Activated CD4-positive, alpha-beta T cell treated with anti-CD3 and anti-CD28 coated beads, Interleukin-2, amount 10 ng/mL, durations not matched to agents 24 days and 14 days (primary cell): ENCODE data around the gene CST9L. TPM values are rescaled to one million over a fixed set of nuclear protein-coding genes. Genes with fewer than 3 reads are reported as not detected.
"Not testable (repeated sequence)": the region's sequence is repeated elsewhere in the genome, so short reads cannot be mapped to it uniquely, and the experiment has no call there.

Source experiments
- DNase-seq: peaks from one replicate; pipeline ENCODE4 v3.0.0; 2022
- H3K27ac Mint-ChIP-seq: one replicate; pipeline ENCODE4 v1.8.0; 2022; ENCODE audit warnings: mild to moderate bottlenecking, mixed read lengths
- H3K27me3 Mint-ChIP-seq: one replicate; pipeline ENCODE4 v1.8.0; 2022; ENCODE audit warnings: mixed read lengths
- H3K36me3 Mint-ChIP-seq: one replicate; pipeline ENCODE4 v1.8.0; 2022; ENCODE audit warnings: low read depth, mild to moderate bottlenecking, mixed read lengths
- H3K4me1 Mint-ChIP-seq: one replicate; pipeline ENCODE4 v1.8.0; 2021; ENCODE audit warnings: mixed read lengths
- H3K4me3 Mint-ChIP-seq: one replicate; pipeline ENCODE4 v1.8.0; 2022; ENCODE audit warnings: mild to moderate bottlenecking, moderate library complexity, mixed read lengths
- H3K9me3 Mint-ChIP-seq: one replicate; pipeline ENCODE4 v1.8.0; 2021; ENCODE audit warnings: mixed read lengths
- intact Hi-C: fragments of 100-400 bp; cut with micrococcal nuclease; formaldehyde crosslinking; loops from one replicate; pipeline ENCODE4 v1.15.1; 2023
- total RNA-seq: library from RNA; stranded (reverse); gene quantifications from 2 replicates; pipeline ENCODE4 v1.2.3, GENCODE V29; 2022

Gene CST9L
- total RNA-seq, 1 donor from 2014 or later, result not detected

DNA sequence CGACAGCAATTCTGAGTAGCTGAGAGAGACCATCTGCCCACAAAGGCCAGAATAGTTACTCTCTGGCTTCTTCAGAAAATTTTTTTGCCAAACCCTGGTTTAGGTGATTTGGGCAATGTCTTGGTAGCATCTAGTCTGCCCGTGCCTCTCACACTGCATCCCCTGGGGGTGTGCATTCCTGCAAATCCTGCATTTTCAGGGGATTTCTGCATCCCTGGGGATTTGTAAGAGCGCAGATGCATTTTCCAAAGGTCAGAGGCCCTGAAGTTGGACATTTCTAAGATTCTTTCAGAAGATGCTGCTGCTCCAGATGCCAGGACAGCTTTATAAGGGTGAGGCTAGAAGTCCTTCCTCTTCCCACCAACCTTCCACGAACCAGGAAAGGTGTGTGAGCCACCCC lies 33.4 kb upstream of the CST9L start:
- H3K27ac Mint-ChIP-seq, result no peak overlapping the region
- intact Hi-C loops, result no loop called here
- H3K36me3 Mint-ChIP-seq, result no peaks in the 10 kb centered on the region
- DNase-seq, result no peak
- H3K27me3 Mint-ChIP-seq, result peaks cover 3% of the 10 kb centered on the region
- H3K4me1 Mint-ChIP-seq, result peaks cover 1% of the 10 kb centered on the region
- H3K9me3 Mint-ChIP-seq, result no peaks in the 10 kb centered on the region
- no peak overlapping the region for H3K4me3 Mint-ChIP-seq

DNA sequence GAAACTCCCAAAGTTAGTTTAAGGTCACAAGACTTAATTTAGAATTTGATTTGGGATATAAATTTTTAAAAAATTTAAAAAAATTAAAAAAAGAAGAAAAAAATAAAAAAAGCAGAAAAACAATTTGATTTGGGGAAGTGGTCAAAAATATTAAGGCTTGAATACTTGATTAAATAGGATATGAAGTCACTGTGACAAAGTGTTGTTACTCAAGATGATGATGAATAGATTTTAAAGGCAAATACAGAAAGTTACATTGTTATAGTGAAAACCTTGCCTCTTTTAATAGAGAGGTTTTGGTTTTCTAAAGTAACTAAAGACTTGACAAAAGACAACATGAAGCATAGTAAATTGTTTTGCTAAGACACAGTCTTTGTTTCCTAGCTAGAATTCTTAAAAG lies 30.2 kb upstream of the CST9L start:
- Mint-ChIP-seq H3K4me3 (no peak overlapping the region), H3K36me3 (no peaks in the 10 kb centered on the region), H3K4me1 (no peaks in the 10 kb centered on the region), H3K9me3 (no peaks in the 10 kb centered on the region), H3K27ac (no peak overlapping the region), H3K27me3 (peaks cover 3% of the 10 kb centered on the region)
- DNase-seq, result no peak
- intact Hi-C loops, result no loop called here

DNA sequence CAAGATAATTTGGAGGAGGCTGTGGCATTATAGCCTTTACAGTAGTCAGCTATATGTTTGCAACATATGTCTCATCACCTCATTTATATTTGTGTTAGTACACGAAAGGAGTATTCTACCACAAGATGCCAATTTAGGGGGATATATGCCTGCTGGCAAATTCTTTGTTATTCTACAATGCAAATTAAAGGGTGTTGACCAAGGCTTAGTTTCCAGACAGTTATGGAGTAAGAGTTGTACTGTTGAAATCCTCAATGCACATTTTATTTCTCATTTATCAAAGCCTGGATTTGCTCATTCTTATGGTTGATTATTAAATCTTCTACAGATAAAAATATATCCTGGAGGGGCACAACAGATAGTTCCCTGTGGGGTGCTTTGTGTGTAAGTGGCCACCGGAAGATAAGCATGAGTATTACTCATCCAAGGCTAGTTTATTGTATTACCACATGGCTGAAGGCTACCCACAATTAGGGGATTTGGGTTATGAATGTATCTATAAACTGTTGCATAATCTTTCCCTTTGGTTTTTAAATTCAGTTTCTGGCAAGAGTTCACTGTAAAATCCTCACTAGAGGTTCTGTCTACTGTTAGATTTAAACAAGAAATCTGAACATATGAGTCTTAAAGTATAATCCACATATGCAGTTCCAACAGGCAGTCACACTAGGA lies 28.4 kb upstream of the CST9L start:
- Mint-ChIP-seq H3K9me3 (no peaks in the 10 kb centered on the region), H3K4me3 (no peak overlapping the region)

DNA sequence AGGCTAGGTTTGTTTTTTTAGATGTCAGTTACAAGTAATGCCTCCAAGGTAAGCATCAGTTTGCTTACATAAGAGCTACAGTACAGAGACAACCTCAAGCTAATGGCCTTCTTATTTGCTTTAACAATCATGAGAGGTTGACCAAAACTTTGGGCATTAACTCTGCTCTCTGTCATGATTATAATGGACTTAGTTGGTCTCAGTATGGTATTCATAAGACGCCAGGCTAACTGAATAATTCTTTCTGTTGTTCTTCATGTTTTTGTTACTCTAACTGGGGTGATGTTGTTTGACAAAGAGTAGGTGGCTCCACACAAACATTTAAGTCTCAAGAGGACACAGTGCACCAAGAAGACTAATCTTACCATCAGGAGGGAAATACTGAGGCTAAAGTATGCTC lies 27.7 kb upstream of the CST9L start:
- Mint-ChIP-seq H3K4me3 (no peak overlapping the region), H3K27ac (no peak overlapping the region)
- intact Hi-C loops, result no loop called here

More for the DNA sequence above, 28.4 kb upstream of the CST9L start:
- intact Hi-C loops, result no loop called here
- Mint-ChIP-seq H3K36me3 (no peaks in the 10 kb centered on the region), H3K4me1 (no peaks in the 10 kb centered on the region), H3K27ac (no peak overlapping the region), H3K27me3 (peaks cover 3% of the 10 kb centered on the region)
- no peak for DNase-seq

DNA sequence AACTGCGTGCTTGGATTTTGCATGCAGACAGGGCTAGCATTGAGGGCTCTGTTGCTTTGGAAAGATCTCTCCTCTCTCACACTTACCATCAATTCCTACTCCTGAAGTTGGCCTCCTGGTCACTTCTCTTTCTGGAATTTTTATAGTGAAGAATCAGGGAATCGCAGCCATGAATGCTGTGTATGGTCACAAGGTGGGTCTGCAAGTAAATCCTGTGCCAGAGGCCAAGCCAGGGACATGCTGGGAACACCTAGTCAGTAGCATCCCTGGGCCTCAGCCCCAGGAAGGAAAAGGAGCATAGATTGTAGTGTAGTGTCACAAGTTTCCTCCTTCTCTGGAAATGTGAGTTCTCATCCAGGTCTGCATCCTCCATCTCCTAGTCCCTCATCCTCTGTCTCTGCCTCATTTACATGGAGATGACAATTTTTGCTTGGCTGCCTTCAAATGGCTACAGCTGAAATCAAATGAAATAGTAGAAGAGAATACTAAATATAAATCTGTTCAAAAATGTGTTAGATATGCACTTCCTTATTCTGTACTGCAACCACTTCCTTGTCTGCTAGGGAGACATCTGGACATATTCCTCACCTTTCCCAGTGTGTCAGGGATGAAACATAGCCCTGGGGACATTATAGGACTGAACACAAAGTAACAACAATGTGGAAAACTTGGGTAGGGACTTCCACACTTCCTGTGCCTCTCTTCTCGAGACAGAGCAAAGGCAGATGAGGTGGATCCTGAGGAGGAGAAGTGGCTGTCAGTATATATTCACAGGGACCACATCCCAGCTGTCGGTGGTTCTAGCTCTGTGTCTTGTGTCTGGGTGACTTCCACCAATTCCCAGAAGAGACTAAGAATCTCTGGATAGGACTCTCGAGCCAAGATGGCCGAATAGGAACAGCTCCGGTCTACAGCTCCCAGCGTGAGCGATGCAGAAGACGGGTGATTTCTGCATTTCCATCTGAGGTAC lies 20.4 kb upstream of the CST9L start:
- H3K9me3 Mint-ChIP-seq, result no peaks in the 10 kb centered on the region
- H3K36me3 Mint-ChIP-seq, result no peaks in the 10 kb centered on the region
- peaks cover 4% of the 10 kb centered on the region for H3K27me3 Mint-ChIP-seq
- no peaks in the 10 kb centered on the region for H3K4me1 Mint-ChIP-seq
- H3K27ac Mint-ChIP-seq, result no peak overlapping the region
- H3K4me3 Mint-ChIP-seq, result no peak overlapping the region
- DNase-seq, result no peak
- intact Hi-C loops, result no loop called here

More for the DNA sequence above, 27.7 kb upstream of the CST9L start:
- Mint-ChIP-seq H3K4me1 (no peaks in the 10 kb centered on the region), H3K9me3 (no peaks in the 10 kb centered on the region), H3K27me3 (peaks cover 3% of the 10 kb centered on the region), H3K36me3 (no peaks in the 10 kb centered on the region)
- DNase-seq, result no peak

DNA sequence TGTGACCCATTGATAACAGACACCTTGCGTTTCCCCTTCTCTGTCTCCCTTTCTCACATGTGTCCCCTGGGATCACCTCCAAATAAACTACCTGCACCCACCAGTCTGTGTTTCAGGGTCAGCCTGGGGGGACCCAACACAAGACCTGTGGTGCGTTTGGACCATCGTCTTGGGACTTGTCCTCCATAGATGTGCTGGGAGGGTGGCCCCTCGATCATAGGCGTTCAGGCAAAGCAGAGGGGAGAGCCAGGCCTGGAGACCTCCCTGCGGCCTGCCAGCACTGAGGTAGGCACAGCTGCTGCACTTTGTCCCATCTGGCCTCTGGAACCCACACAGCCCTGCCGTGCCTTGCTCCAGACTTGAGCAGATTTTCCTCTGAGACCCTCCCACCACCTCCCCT lies 19.3 kb upstream of the CST9L start:
- H3K4me3 Mint-ChIP-seq, result no peak overlapping the region
- peaks cover 4% of the 10 kb centered on the region for H3K27me3 Mint-ChIP-seq
- H3K36me3 Mint-ChIP-seq, result no peaks in the 10 kb centered on the region
- no peak for DNase-seq
- no peak overlapping the region for H3K27ac Mint-ChIP-seq
- intact Hi-C loops, result no loop called here
- H3K9me3 Mint-ChIP-seq, result no peaks in the 10 kb centered on the region
- no peaks in the 10 kb centered on the region for H3K4me1 Mint-ChIP-seq

DNA sequence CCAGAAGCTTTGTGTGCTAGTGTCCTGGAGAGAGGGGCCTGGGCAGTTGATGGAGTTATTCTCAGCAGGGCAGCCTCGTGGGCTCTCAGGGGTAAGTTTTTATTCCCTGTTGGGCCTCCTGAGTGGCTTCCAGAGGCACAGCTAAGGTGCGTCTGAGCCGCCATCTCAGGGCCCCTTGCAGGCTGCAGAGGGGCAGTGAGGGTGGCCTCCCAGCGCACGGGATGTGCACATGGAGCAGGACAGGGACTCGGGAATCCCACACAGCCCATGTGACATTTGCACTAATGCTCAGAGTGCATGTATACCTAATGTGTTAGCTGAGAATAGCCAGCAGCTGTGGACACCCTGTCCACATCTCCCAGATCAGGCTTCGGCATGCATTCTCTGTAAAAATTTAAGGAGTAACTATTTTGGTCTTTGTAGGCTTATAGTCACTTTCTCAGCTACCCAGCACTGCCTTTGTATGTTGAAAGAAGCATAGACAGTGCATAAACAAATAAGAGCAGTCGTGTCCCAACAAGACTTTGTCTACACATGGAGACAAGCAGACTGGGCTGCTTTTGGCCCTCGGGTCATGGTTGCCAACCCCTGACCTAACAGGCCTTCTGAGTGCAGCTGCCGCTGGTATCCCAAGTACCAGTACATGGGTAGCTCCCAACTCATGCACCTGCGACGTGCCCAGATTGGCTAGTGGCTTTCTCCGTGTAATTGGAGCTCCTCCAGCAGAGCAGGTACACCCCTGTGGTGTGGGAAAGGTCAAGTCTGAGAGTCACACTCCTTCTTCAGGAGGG lies 18.6 kb upstream of the CST9L start:
- intact Hi-C loops, result no loop called here
- Mint-ChIP-seq H3K27ac (no peak overlapping the region), H3K27me3 (peaks cover 4% of the 10 kb centered on the region), H3K4me3 (no peak overlapping the region), H3K36me3 (no peaks in the 10 kb centered on the region), H3K4me1 (no peaks in the 10 kb centered on the region), H3K9me3 (no peaks in the 10 kb centered on the region)
- DNase-seq, result no peak

DNA sequence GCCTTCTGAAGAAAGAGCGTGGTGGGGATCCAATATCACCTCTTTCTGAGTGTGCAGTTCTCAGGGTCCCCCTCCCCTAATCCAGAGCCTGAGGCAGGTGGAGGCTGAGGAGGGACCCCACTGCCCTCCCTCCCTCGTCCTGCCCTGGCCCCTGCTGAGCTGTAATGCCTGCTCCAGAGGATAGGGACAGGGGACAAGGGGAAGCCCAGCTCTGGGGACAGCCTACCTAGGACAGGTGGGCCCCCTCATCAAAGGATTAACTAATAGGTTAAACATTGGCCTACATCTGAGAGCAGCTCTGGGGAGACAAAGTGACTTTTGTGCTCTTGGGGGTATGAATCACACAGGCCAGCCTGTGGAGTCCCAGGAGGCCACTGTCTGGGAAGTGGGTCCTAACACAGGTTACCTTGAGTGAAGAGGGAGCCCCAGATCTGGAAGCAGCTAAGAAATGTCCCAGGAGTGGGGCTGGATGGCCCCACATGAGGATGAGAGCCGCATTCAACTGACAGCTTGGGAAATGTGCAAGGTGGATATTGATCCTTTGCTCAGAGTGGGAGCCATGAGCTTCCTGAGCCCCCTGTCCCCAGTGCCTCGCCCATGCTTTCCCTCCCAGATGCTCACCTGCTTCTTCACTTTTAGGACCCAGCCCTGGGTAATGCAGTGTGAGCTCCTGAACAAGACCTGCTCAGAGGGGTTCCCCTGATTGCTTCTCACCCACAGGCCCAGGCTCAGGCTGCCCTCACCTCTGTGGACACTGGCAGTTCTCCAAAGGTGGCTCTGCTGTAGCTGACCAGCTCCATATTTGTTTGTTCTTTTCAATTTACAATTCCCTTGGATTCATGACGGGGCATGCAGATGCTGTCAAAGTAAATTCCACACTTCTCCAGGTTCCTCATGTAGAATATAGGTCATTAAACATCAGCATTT lies 17.8 kb upstream of the CST9L start:
- no peaks in the 10 kb centered on the region for H3K9me3 Mint-ChIP-seq
- no peaks in the 10 kb centered on the region for H3K4me1 Mint-ChIP-seq
- H3K4me3 Mint-ChIP-seq, result no peak overlapping the region
- DNase-seq, result no peak
- H3K27me3 Mint-ChIP-seq, result peaks cover 6% of the 10 kb centered on the region
- intact Hi-C loops, result no loop called here
- H3K27ac Mint-ChIP-seq, result no peak overlapping the region
- H3K36me3 Mint-ChIP-seq, result no peaks in the 10 kb centered on the region

DNA sequence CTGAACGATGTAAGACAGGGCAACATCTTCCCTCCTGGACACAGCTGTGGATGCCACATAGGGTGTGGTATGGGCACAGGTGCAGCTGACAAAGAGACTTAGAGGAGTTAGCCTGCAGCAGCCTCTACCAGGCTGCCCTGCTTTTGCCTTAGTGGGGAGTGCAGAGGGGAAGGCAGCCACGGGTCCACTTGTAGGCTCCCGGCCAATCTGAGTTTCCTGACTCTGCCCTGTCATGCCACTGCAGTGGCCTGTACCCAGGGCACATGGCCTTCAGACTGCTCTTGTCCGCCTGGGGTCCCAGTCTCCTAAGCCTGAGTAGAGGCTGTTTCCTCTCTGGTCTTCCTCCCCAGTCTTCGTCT lies 17.1 kb upstream of the CST9L start:
- Mint-ChIP-seq H3K4me3 (no peak overlapping the region), H3K36me3 (no peaks in the 10 kb centered on the region), H3K27ac (no peak overlapping the region), H3K9me3 (no peaks in the 10 kb centered on the region), H3K27me3 (peaks cover 7% of the 10 kb centered on the region), H3K4me1 (no peaks in the 10 kb centered on the region)
- no peak for DNase-seq
- intact Hi-C loops, result no loop called here

DNA sequence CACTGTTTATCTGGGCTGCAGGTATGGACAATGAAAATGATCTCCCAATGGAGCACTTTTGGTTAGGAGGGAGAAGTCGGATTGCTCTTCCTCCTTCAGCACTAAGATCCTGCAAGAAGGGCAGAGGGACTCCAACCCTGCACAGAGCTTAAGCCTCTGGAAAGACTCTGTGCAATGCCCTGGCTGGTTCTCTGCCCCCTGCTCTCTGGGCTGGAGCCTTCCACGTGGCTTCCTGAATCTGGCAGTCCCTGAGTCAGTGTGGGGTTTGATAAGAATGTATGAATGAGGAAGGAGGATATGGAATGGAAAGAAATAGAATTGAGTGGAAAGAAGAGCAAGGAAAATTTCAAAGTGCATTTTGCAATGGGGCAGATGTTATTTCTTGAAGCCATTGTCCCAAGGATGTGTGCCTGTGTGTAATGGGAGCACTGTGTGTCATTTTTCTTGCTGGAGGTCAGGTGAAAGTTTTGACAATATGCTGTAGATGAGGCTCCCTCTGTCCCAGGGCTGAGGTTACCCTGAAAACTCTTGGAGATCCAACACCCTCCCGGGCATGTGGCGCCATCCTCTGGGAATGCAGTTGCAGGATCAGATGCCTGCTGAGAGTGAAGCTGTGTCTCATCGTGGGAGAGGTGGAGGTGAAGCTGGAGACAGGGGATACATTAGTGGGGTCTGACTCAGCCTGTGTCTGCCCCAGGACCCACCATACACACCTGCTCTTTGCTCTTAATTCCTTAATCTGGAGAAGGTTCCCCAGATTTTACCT lies 16.3 kb upstream of the CST9L start:
- intact Hi-C loops, result no loop called here
- Mint-ChIP-seq H3K4me3 (no peak overlapping the region), H3K27me3 (peaks cover 7% of the 10 kb centered on the region), H3K4me1 (no peaks in the 10 kb centered on the region), H3K27ac (no peak overlapping the region), H3K9me3 (no peaks in the 10 kb centered on the region), H3K36me3 (no peaks in the 10 kb centered on the region)
- no peak for DNase-seq

DNA sequence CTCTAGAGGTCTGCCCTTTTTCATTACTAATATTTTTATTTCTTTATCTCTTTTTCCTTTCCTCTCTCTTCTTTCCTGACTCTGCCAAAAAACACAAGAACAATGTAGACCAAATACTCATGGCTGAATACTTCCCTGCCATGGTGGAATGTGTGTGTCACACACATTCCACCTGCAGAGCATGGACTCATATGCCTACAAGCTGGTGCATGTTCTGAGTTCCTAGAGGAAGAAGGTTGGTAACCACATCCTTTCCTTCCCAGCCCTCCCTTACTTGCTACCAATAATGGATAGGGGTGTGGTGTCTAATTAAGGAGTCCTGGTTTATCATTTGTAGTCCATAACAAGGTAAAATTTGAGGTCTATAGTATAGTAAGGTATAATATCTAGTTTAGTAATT lies 15.2 kb upstream of the CST9L start:
- H3K4me1 Mint-ChIP-seq, result no peaks in the 10 kb centered on the region
- no peak overlapping the region for H3K27ac Mint-ChIP-seq
- no peak overlapping the region for H3K4me3 Mint-ChIP-seq
- no peaks in the 10 kb centered on the region for H3K9me3 Mint-ChIP-seq
- no peak for DNase-seq
- H3K27me3 Mint-ChIP-seq, result peaks cover 7% of the 10 kb centered on the region
- intact Hi-C loops, result no loop called here
- H3K36me3 Mint-ChIP-seq, result no peaks in the 10 kb centered on the region

DNA sequence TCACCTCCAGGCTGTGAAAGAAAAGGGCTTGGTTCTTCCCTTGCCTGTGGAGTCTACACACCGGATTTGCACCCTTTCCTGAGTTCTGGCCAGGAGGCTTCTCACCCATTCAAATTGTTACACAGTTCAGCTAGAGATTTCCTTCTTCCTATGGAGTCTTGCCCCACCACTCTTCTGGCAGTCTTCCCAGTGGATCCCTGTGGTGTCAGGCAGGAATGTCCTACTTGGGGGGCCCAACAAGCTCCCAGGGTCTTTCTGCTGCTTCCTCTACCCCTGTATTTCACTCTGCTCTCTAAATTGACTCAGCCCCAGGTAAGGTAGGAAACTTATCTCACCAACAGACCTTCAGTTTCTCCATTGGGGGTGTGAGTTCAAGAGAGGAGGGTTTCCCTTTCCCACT lies 14.0 kb upstream of the CST9L start:
- intact Hi-C loops, result no loop called here
- Mint-ChIP-seq H3K4me1 (no peaks in the 10 kb centered on the region), H3K4me3 (no peak overlapping the region)

DNA sequence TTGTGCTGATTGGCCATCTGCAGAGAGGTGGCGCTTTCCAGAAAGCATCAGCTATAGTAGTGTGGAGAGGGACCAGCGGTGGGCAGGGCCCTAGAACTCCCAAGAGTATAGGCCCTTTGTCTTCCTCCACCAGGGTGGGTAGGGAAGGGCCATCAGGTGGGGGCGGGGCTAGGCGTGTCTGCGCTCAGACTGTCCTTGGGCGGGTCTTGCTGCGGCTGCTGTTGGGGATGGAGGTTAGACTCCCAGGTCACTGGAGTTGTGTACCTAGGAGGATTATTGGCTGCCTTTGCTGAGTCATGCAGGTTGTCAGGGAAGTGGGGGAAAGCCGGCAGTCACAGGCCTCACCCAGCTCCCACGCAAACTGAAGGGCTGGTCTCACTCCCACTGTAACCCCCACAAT lies 13.5 kb upstream of the CST9L start:
- H3K4me3 Mint-ChIP-seq, DNase-seq, H3K27ac Mint-ChIP-seq, H3K36me3 Mint-ChIP-seq, intact Hi-C loops, H3K9me3 Mint-ChIP-seq, H3K4me1 Mint-ChIP-seq, H3K27me3 Mint-ChIP-seq: not testable (repeated sequence)

More for the DNA sequence above, 14.0 kb upstream of the CST9L start:
- DNase-seq, result no peak
- Mint-ChIP-seq H3K27me3 (peaks cover 7% of the 10 kb centered on the region), H3K36me3 (no peaks in the 10 kb centered on the region), H3K27ac (no peak overlapping the region), H3K9me3 (no peaks in the 10 kb centered on the region)
